ENCODE data around the gene PGBD1. TPM values are rescaled to one million over a fixed set of nuclear protein-coding genes. Genes with fewer than 3 reads are reported as not detected.

PGBD1 gene
- total RNA-seq, 1 experiment from 2014 or later, result 3.8 TPM

GRCh38 chr6:28349892-28350737, 68.7 kb downstream of the PGBD1 start, which contains the start of gene ZKSCAN3:
Gene ZKSCAN3 (plus strand): TSS chr6:28349947. CDS start chr6:28359587, 9,640 bp downstream.
- H3K4me1 Mint-ChIP-seq (ENCODE audit: low read depth, unreplicated experiment), result peaks cover 11% of the 10 kb centered on the region
- ChIA-PET POLR2A (no interaction called here), CTCF (interaction anchor here (0.7 to 0.9 kb wide), 2 partner anchors 33 to 296 kb away, joined by 4 read pairs; no protein-coding TSS in a partner anchor)
- peaks cover 3% of the 10 kb centered on the region for H3K27me3 Mint-ChIP-seq (ENCODE audit: insufficient read depth, unreplicated experiment)
- H3K4me3 Mint-ChIP-seq (ENCODE audit: unreplicated experiment), result peak within 1 kb of the TSS; percentile 96
- peak; percentile 76 to 77 for DNase-seq
- Histone ChIP-seq H3K4me3 (ENCODE audit: low read depth, low read length) (peak within 1 kb of the TSS; percentile 48), H3K9me3 (no peaks in the 10 kb centered on the region), H3K36me3 (ENCODE audit: control insufficient read depth, insufficient read depth, low read length) (no peaks in the 10 kb centered on the region), H3K4me1 (0 out of 2 replicates have a peak, but pooled peaks cover 7% of the 10 kb centered on the region), H3K27me3 (replicated peaks; ENCODE audit: control insufficient read depth, insufficient read depth, low read length) (no peaks in the 10 kb centered on the region)
- BruUV-seq (replicated peaks), result TSS peak; percentile 80
- intact Hi-C loops (cut with micrococcal nuclease; ENCODE audit: unreplicated experiment), result loop anchor here (1.0 to 2.0 kb wide), 2 partner anchors 15 to 69 kb away; partner anchors contain the start of gene PGBD1
- no peak for TF ChIP-seq CTCF (IDR thresholded peaks at IDR 0.05; ENCODE audit: insufficient read depth in 1 of 2, low read depth in 1 of 2, low read length in 1 of 2, severe bottlenecking in 1 of 2, unreplicated experiment in 1 of 2)
- peak within 1 kb of the TSS; percentile 94 for H3K27ac Mint-ChIP-seq (ENCODE audit: unreplicated experiment)
- no peaks in the 10 kb centered on the region for H3K9me3 Mint-ChIP-seq (ENCODE audit: unreplicated experiment)
- peaks cover 5% of the 10 kb centered on the region for H3K36me3 Mint-ChIP-seq (ENCODE audit: insufficient read depth, unreplicated experiment)

- no TSS peak for BruUV-seq (replicated peaks)
- no peak overlapping the region for H3K4me3 ChIP-seq (ENCODE audit: low read depth, low read length)
- Mint-ChIP-seq H3K36me3 (ENCODE audit: insufficient read depth, unreplicated experiment) (peaks cover 5% of the 10 kb centered on the region), H3K4me1 (ENCODE audit: low read depth, unreplicated experiment) (peaks cover 11% of the 10 kb centered on the region), H3K27ac (ENCODE audit: unreplicated experiment) (no peak overlapping the region), H3K9me3 (ENCODE audit: unreplicated experiment) (no peaks in the 10 kb centered on the region), H3K4me3 (ENCODE audit: unreplicated experiment) (peak overlapping the region; percentile 96), H3K27me3 (ENCODE audit: insufficient read depth, unreplicated experiment) (peaks cover 3% of the 10 kb centered on the region)
- DNase-seq, result no peak
- no peaks in the 10 kb centered on the region for H3K36me3 ChIP-seq (ENCODE audit: control insufficient read depth, insufficient read depth, low read length)
- no peaks in the 10 kb centered on the region for H3K27me3 ChIP-seq (replicated peaks; ENCODE audit: control insufficient read depth, insufficient read depth, low read length)
- intact Hi-C loops (cut with micrococcal nuclease; ENCODE audit: unreplicated experiment), result no loop called here
- TF ChIP-seq CTCF (IDR thresholded peaks at IDR 0.05; ENCODE audit: insufficient read depth in 1 of 2, low read depth in 1 of 2, low read length in 1 of 2, severe bottlenecking in 1 of 2, unreplicated experiment in 1 of 2), result no peak
- no peaks in the 10 kb centered on the region for H3K9me3 ChIP-seq
- ChIA-PET CTCF (no interaction called here), POLR2A (no interaction called here)
- 0 out of 2 replicates have a peak, but pooled peaks cover 17% of the 10 kb centered on the region for H3K4me1 ChIP-seq
Observed at GRCh38 chr6:28351087-28351486, 69.7 kb downstream of the PGBD1 start.

- Histone ChIP-seq H3K36me3 (ENCODE audit: control insufficient read depth, insufficient read depth, low read length) (no peaks in the 10 kb centered on the region), H3K4me1 (0 out of 2 replicates have a peak, but pooled peaks cover 21% of the 10 kb centered on the region), H3K27me3 (replicated peaks; ENCODE audit: control insufficient read depth, insufficient read depth, low read length) (no peaks in the 10 kb centered on the region), H3K4me3 (ENCODE audit: low read depth, low read length) (no peak overlapping the region), H3K9me3 (no peaks in the 10 kb centered on the region)
- POLR2A ChIA-PET, result no interaction called here
- Mint-ChIP-seq H3K9me3 (ENCODE audit: unreplicated experiment) (no peaks in the 10 kb centered on the region), H3K27me3 (ENCODE audit: insufficient read depth, unreplicated experiment) (peaks cover 3% of the 10 kb centered on the region), H3K27ac (ENCODE audit: unreplicated experiment) (no peak overlapping the region), H3K4me1 (ENCODE audit: low read depth, unreplicated experiment) (peaks cover 11% of the 10 kb centered on the region), H3K4me3 (ENCODE audit: unreplicated experiment) (peak overlapping the region; percentile 96), H3K36me3 (ENCODE audit: insufficient read depth, unreplicated experiment) (peaks cover 5% of the 10 kb centered on the region)
- BruUV-seq (replicated peaks), result no TSS peak
- CTCF ChIA-PET, result no interaction called here
- DNase-seq, result no peak
- intact Hi-C loops (cut with micrococcal nuclease; ENCODE audit: unreplicated experiment), result no loop called here
- no peak for TF ChIP-seq CTCF (IDR thresholded peaks at IDR 0.05; ENCODE audit: insufficient read depth in 1 of 2, low read depth in 1 of 2, low read length in 1 of 2, severe bottlenecking in 1 of 2, unreplicated experiment in 1 of 2)
Observed at GRCh38 chr6:28351493-28351925, 70.1 kb downstream of the PGBD1 start.

Other genes with a start within 250 kb of the PGBD1 start
- 9.2 and 11.0 TPM in 2 replicates for gene ZNF165, start 201.0 kb upstream of the PGBD1 start, total RNA-seq (2022)
- 5.8 and 6.7 TPM in 2 replicates for gene ZSCAN16, start 157.0 kb upstream of the PGBD1 start, total RNA-seq (2022)
- gene ZKSCAN8, start 139.7 kb upstream of the PGBD1 start, total RNA-seq (2022), result 15.6 and 17.0 TPM in 2 replicates
- 13.7 and 13.9 TPM in 2 replicates for gene ZSCAN9, start 56.3 kb upstream of the PGBD1 start, total RNA-seq (2022)
- gene ZKSCAN4, start 29.3 kb upstream of the PGBD1 start, total RNA-seq (2022), result 5.0 and 5.5 TPM in 2 replicates
- gene NKAPL, start 22.3 kb upstream of the PGBD1 start, total RNA-seq (2022), result not detected in 2 replicates
- gene ZSCAN26, start 14.4 kb upstream of the PGBD1 start, total RNA-seq (2022), result 7.2 and 7.8 TPM in 2 replicates
- gene ZSCAN31, start 54.6 kb downstream of the PGBD1 start, total RNA-seq (2022), result 1.7 and 3.4 TPM in 2 replicates
- 3.7 and 4.3 TPM in 2 replicates for gene ZKSCAN3, start 68.4 kb downstream of the PGBD1 start, total RNA-seq (2022)
- 1.5 and 1.6 TPM in 2 replicates for gene ZSCAN12, start 118.2 kb downstream of the PGBD1 start, total RNA-seq (2022)
- gene ZSCAN23, start 161.9 kb downstream of the PGBD1 start, total RNA-seq (2022), result not detected in 2 replicates
- not detected in 2 replicates for gene GPX6, start 234.2 kb downstream of the PGBD1 start, total RNA-seq (2022)
- gene GPX5, start 244.3 kb downstream of the PGBD1 start, total RNA-seq (2022), result not detected in 2 replicates

Data from Caco-2 (cell line).